ENCODE measurements around the gene PDHX. TPM values are rescaled to one million over a fixed set of nuclear protein-coding genes. Genes with fewer than 3 reads are reported as not detected.

PDHX gene
- total RNA-seq, 1 donor from 2014 or later, result 44.0 TPM

DNA sequence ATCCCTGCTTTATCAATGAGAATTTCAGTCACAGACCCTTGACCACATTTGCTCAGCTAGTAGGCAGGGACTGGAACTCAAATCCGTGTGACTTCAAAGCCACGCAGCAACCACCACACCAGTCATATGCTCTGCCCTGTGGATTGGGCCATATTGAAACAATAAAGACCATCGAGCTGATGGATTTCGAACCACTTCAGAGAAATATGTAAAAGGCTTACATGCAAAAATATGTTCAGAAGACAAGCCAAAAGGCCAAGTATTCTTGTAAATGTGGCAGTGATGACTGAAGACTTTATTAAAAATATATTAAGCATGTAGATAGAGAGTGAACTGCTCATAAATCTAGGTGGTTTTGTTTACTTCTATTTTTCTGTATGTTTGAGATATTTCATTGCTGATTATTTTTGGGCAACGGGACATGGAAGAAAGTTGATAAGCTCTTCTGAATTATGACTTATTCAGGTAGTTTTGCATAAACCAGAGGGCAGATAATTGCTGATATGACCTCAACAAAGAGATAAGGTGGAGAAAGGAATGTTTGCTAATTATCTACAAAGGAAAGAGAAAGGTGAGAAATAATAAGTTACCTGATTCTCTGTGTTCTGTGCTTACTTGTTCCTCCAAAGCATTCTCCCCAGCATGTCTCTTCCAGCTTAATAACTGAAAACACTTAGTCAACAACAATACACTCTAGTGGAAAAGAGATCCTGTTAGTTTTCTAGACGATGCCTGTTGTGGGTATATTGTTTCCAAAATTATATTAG is 99.4 kb downstream of the PDHX start:
- DNase-seq (ENCODE audit: low read depth) (no peak), FAIRE-seq (no peak)
- Histone ChIP-seq H3K27me3 (ENCODE audit: insufficient read depth, low read length) (no peaks in the 10 kb centered on the region), H3K4me3 (ENCODE audit: insufficient read depth, low read depth, low read length) (no peak overlapping the region), H3K9ac (ENCODE audit: low read length) (no peak overlapping the region), H3K4me1 (ENCODE audit: insufficient read depth, low read length) (peaks cover 14% of the 10 kb centered on the region), H2AFZ (ENCODE audit: low read depth, low read length) (no peak overlapping the region), H3K27ac (ENCODE audit: low read depth, low read length) (no peak overlapping the region), H3K79me2 (ENCODE audit: insufficient read depth, low read length) (no peaks in the 10 kb centered on the region), H4K20me1 (ENCODE audit: insufficient read depth, low read length) (no peaks in the 10 kb centered on the region), H3K9me3 (ENCODE audit: insufficient read depth, low read depth, low read length) (no peaks in the 10 kb centered on the region), H3K4me2 (ENCODE audit: low read length) (no peak overlapping the region), H3K36me3 (ENCODE audit: insufficient read depth, low read length) (no peaks in the 10 kb centered on the region)
- Mint-ChIP-seq H3K4me1 (ENCODE audit: low read depth, unreplicated experiment) (no peaks in the 10 kb centered on the region), H3K9me3 (ENCODE audit: unreplicated experiment) (no peaks in the 10 kb centered on the region), H3K4me3 (ENCODE audit: unreplicated experiment) (no peak overlapping the region), H3K36me3 (ENCODE audit: low read depth, unreplicated experiment) (no peaks in the 10 kb centered on the region), H3K27me3 (ENCODE audit: low read depth, unreplicated experiment) (no peaks in the 10 kb centered on the region), H3K27ac (ENCODE audit: unreplicated experiment) (no peak overlapping the region)
- TF ChIP-seq CTCF (IDR thresholded peaks at IDR 0.05; ENCODE audit: insufficient read depth, low read depth, low read length) (no peak), EZH2 (IDR thresholded peaks at IDR 0.05; ENCODE audit: insufficient read depth, low read length) (no peak)

DNA sequence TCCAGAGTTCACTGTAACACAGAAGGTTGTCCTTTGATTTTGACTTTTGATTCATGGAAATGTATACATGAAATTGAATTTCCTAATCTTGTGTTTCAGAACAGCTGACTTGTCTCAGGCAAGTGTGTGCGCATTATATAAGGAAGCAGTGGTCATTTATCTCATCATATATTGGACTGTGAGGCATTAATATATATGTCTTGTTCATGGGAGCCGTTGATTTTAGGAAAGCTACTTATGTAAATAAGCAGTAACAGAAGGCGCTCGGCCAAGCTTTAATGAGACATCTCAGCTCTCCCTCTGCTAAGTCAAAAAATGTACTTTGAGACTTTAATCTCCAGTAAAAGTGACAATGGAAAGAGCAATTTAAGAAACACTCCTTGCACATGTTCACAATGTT is 100.5 kb downstream of the PDHX start:
- Histone ChIP-seq H3K27ac (ENCODE audit: low read depth, low read length) (no peak overlapping the region), H2AFZ (ENCODE audit: low read depth, low read length) (no peak overlapping the region), H3K9me3 (ENCODE audit: insufficient read depth, low read depth, low read length) (no peaks in the 10 kb centered on the region), H3K27me3 (ENCODE audit: insufficient read depth, low read length) (no peaks in the 10 kb centered on the region), H3K36me3 (ENCODE audit: insufficient read depth, low read length) (no peaks in the 10 kb centered on the region), H3K4me1 (ENCODE audit: insufficient read depth, low read length) (peaks cover 14% of the 10 kb centered on the region), H3K9ac (ENCODE audit: low read length) (no peak overlapping the region), H3K4me3 (ENCODE audit: insufficient read depth, low read depth, low read length) (no peak overlapping the region), H3K4me2 (ENCODE audit: low read length) (no peak overlapping the region), H3K79me2 (ENCODE audit: insufficient read depth, low read length) (no peaks in the 10 kb centered on the region), H4K20me1 (ENCODE audit: insufficient read depth, low read length) (no peaks in the 10 kb centered on the region)
- FAIRE-seq, result no peak
- Mint-ChIP-seq H3K4me1 (ENCODE audit: low read depth, unreplicated experiment) (no peaks in the 10 kb centered on the region), H3K9me3 (ENCODE audit: unreplicated experiment) (peaks cover 2% of the 10 kb centered on the region), H3K27me3 (ENCODE audit: low read depth, unreplicated experiment) (no peaks in the 10 kb centered on the region), H3K27ac (ENCODE audit: unreplicated experiment) (no peak overlapping the region), H3K36me3 (ENCODE audit: low read depth, unreplicated experiment) (no peaks in the 10 kb centered on the region), H3K4me3 (ENCODE audit: unreplicated experiment) (no peak overlapping the region)
- TF ChIP-seq CTCF (IDR thresholded peaks at IDR 0.05; ENCODE audit: insufficient read depth, low read depth, low read length) (no peak), EZH2 (IDR thresholded peaks at IDR 0.05; ENCODE audit: insufficient read depth, low read length) (no peak)
- no peak for DNase-seq (ENCODE audit: low read depth)
